KBM-7 (cell line): ENCODE data around the gene CERS4.
"Not testable (repeated sequence)": the region's sequence is repeated elsewhere in the genome, so short reads cannot be mapped to it uniquely, and the experiment has no call there.

Experiments
- DNase-seq: peaks from one replicate; pipeline ENCODE4 v3.0.0-alpha.2; 2015
- in situ Hi-C: fragments of 300-500 bp; cut with MboI; formaldehyde crosslinking; loops from 2 replicates; pipeline ENCODE4 v1.14.3; 2020; ENCODE audit warnings: low sequenced_read_pairs, low pct_unique_long_range_greater_than_20kb, mixed read lengths

The CERS4 gene

GRCh38 chr19:8208922-8209461 is at the start of gene CERS4:
Gene CERS4, plus strand, starts transcription at chr19:8209370. Its CDS starts 41,707 bp downstream, at chr19:8251077.
- in situ Hi-C loops = no loop called here
- no peak for DNase-seq

- in situ Hi-C loops = loop anchor here (25.0 kb wide), 1 partner anchor 101 kb away; no protein-coding TSS in a partner anchor
- DNase-seq = peak; percentile 52
These were observed 48.0 kb upstream of the CERS4 start for GRCh38 chr19:8161135-8161646.

GRCh38 chr19:8163759-8164158 is 45.4 kb upstream of the CERS4 start:
- no peak for DNase-seq
- in situ Hi-C loops = loop anchor here (25.0 kb wide), 1 partner anchor 99 kb away; no protein-coding TSS in a partner anchor

GRCh38 chr19:8167985-8168384 is 41.2 kb upstream of the CERS4 start:
- in situ Hi-C loops = loop anchor here (25.0 kb wide), 1 partner anchor 94 kb away; no protein-coding TSS in a partner anchor
- no peak for DNase-seq

GRCh38 chr19:8168537-8168936 is 40.6 kb upstream of the CERS4 start:
- no peak for DNase-seq
- in situ Hi-C loops = loop anchor here (25.0 kb wide), 1 partner anchor 94 kb away; no protein-coding TSS in a partner anchor

GRCh38 chr19:8174706-8175105 is 34.5 kb upstream of the CERS4 start:
- in situ Hi-C loops = loop anchor here (25.0 kb wide), 1 partner anchor 88 kb away; no protein-coding TSS in a partner anchor
- no peak for DNase-seq

GRCh38 chr19:8180018-8180417 is 29.2 kb upstream of the CERS4 start:
- no peak for DNase-seq

GRCh38 chr19:8184274-8184673 is 24.9 kb upstream of the CERS4 start:
- in situ Hi-C loops = no loop called here
- no peak for DNase-seq

More at GRCh38 chr19:8180018-8180417, 29.2 kb upstream of the CERS4 start:
- in situ Hi-C loops = no loop called here

- in situ Hi-C loops = no loop called here
- no peak for DNase-seq
These were observed 23.7 kb upstream of the CERS4 start for GRCh38 chr19:8185343-8186068.

GRCh38 chr19:8192221-8192820 is 16.8 kb upstream of the CERS4 start:
- no peak for DNase-seq
- in situ Hi-C loops = no loop called here

GRCh38 chr19:8194528-8195267 is 14.5 kb upstream of the CERS4 start:
- peak; percentile 77 for DNase-seq
- in situ Hi-C loops = no loop called here

GRCh38 chr19:8196271-8196927 is 12.8 kb upstream of the CERS4 start:
- in situ Hi-C loops = no loop called here

GRCh38 chr19:8203288-8204120 is 5.7 kb upstream of the CERS4 start:
- DNase-seq, in situ Hi-C loops: not testable (repeated sequence)

More at GRCh38 chr19:8196271-8196927, 12.8 kb upstream of the CERS4 start:
- peak; percentile 60 for DNase-seq

- in situ Hi-C loops = no loop called here
- no peak for DNase-seq
These were observed 4.2 kb upstream of the CERS4 start for GRCh38 chr19:8204961-8205360.

GRCh38 chr19:8206147-8207087 is 2.8 kb upstream of the CERS4 start:
- no peak for DNase-seq
- in situ Hi-C loops = no loop called here

- in situ Hi-C loops, DNase-seq: not testable (repeated sequence)
These were observed 1.8 kb upstream of the CERS4 start for GRCh38 chr19:8207326-8207725.
